ENCODE results near the gene MAN1C1.

DNA sequence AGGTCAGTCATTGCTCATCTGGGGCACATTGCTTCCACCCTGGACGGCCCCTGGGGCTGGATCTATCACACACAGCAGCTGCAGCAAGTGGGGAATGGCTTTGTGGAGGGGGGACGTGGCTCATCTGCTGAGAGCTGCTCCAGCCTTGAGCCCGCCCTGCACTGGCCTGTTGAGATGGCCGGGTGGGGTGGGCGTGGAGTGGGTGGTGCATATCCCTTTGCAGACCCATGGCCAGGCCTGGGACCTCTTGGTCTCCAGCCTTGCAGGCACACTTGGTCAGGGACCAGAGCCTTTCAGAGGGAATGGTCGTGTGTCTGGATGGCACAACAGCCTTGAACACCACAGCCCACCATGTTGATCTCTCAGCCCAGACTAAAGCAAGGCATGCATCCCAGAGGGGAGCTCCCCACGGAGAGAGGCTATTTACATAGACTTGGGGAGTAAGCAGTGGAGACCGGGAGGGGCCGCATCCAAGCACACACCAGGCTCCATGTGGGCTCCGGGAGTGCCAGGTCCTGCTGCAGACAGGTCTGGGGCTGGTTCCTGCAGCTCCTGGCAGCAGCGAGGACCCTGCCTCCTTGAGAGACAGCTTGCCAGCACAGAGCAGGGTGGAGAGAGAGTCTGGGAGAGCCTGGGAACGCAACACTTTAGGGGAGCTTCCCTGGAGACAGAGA, 130.6 kb downstream of the MAN1C1 start:
- TF ChIP-seq CTCF (IDR thresholded peaks at IDR 0.05) (no peak), EZH2 (IDR thresholded peaks at IDR 0.05; ENCODE audit: borderline replicate concordance, insufficient read depth, low read depth, low read length, poor library complexity, severe bottlenecking) (no peak)
